ENCODE data around the gene TAF1C. TPM values are rescaled to one million over a fixed set of nuclear protein-coding genes. Genes with fewer than 3 reads are reported as not detected.

TAF1C gene
- total and polyA plus RNA-seq, 10 donors = 31.4 to 133 (median 73.6) TPM

DNA sequence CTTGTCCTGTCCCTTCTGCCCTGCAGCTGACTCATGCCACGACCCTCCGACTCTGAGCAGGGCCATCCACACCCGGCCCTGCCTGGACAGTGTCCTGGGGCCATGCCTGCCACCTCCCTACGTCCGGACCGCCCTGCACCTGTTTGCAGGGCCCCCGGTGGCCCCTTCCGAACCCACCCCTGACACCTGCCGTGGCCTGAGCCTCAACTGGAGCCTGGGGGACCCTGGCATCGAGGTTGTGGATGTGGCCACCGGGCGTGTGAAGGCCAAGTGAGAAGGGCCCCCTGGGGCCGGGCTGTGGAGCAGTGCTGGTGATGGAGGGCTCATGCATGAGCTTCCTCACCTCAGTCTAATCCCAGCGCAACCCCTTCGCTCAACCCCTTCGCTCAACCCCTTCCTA is 9.2 kb upstream of the TAF1C start:
- no peaks in the 10 kb centered on the region for H3K9me3 ChIP-seq
- H3K27me3 ChIP-seq (replicated peaks in 1 of 7) = peaks cover 0 to 31% (median 0%) of the 10 kb centered on the region in 7 donors
- no peak overlapping the region for H3K27ac ChIP-seq
- 80 to 98% (median 91%) methylated on average over 3 to 16 of the region's 16 CpGs for WGBS, 5 donors
- DNase-seq = no peak
- TF ChIP-seq, protein P1, sequence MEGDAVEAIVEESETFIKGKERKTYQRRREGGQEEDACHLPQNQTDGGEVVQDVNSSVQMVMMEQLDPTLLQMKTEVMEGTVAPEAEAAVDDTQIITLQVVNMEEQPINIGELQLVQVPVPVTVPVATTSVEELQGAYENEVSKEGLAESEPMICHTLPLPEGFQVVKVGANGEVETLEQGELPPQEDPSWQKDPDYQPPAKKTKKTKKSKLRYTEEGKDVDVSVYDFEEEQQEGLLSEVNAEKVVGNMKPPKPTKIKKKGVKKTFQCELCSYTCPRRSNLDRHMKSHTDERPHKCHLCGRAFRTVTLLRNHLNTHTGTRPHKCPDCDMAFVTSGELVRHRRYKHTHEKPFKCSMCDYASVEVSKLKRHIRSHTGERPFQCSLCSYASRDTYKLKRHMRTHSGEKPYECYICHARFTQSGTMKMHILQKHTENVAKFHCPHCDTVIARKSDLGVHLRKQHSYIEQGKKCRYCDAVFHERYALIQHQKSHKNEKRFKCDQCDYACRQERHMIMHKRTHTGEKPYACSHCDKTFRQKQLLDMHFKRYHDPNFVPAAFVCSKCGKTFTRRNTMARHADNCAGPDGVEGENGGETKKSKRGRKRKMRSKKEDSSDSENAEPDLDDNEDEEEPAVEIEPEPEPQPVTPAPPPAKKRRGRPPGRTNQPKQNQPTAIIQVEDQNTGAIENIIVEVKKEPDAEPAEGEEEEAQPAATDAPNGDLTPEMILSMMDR (IDR thresholded peaks at IDR 0.05 in 8 of 11, conservative IDR thresholded peaks at IDR 0.05 in 3 of 11) = no peak
- TF ChIP-seq POLR2AphosphoS5 (IDR thresholded peaks at IDR 0.05) (no peak), POLR2A (IDR thresholded peaks at IDR 0.05) (no peak)
- H3K4me3 ChIP-seq = no peak overlapping the region
- no peaks in the 10 kb centered on the region for H3K36me3 ChIP-seq
- intact Hi-C loops (cut with DNase I; ENCODE audit: low total_unique reads) = no loop called here
- H3K4me1 ChIP-seq = peaks cover 0 to 18% (median 3%) of the 10 kb centered on the region in 6 donors

DNA sequence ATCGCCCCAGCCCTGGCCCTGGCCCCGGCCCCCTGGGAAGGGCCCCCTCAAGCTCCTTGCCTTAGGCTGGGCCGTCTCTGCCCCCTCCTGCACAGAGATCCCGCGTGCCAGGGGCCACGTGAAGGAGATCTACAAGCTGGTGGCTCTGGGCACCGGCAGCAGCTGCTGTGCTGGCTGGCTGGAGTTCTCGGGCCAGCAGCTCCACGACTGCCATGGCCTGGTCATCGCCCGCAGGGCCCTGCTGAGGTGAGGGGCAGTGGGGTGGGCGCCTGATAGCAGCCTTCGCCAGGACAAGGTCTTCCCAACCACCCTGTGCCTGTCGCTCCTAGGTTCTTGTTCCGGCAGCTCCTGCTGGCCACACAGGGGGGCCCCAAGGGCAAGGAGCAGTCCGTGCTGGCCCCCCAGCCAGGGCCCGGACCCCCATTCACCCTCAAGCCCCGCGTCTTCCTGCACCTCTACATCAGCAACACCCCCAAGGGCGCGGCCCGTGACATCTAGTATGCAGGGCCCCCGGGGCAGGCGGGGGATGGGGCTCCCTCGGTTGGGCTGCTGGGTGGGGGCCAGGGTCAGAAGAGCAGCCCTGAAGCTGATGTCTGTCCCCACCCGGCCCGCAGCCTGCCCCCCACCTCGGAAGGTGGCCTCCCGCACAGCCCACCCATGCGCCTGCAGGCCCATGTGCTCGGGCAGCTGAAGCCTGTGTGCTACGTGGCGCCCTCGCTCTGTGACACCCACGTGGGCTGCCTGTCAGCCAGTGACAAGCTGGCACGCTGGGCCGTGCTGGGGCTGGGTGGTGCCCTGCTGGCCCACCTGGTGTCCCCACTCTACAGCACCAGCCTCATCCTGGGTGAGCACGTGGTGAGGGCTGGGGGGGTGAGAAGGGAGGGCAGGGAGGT is 8.6 kb upstream of the TAF1C start:
- Histone ChIP-seq H3K4me3 (no peak overlapping the region), H3K36me3 (no peaks in the 10 kb centered on the region), H3K4me1 (peaks cover 0 to 18% (median 3%) of the 10 kb centered on the region in 6 donors), H3K27me3 (replicated peaks in 1 of 7) (peaks cover 0 to 31% (median 0%) of the 10 kb centered on the region in 7 donors), H3K9me3 (no peaks in the 10 kb centered on the region), H3K27ac (no peak overlapping the region)
- WGBS, 5 donors = 83 to 90% (median 90%) methylated on average over 11 to 38 of the region's 38 CpGs
- DNase-seq = no peak
- TF ChIP-seq, protein P1 (IDR thresholded peaks at IDR 0.05 in 8 of 11, conservative IDR thresholded peaks at IDR 0.05 in 3 of 11) = no peak
- peak in 1 of 3 donors; percentile 3 for TF ChIP-seq POLR2AphosphoS5 (IDR thresholded peaks at IDR 0.05)
- intact Hi-C loops (cut with DNase I; ENCODE audit: low total_unique reads) = no loop called here

GRCh38 chr16:84194470-84195200 is 7.8 kb upstream of the TAF1C start:
- DNase-seq = no peak
- TF ChIP-seq, protein P1 (IDR thresholded peaks at IDR 0.05 in 8 of 11, conservative IDR thresholded peaks at IDR 0.05 in 3 of 11) = no peak
- TF ChIP-seq POLR2A (IDR thresholded peaks at IDR 0.05) = no peak
- peak; percentile 15 to 58 (median 27) for TF ChIP-seq POLR2AphosphoS5 (IDR thresholded peaks at IDR 0.05)
- WGBS, 5 donors = 50 to 64% (median 55%) methylated on average over 32 to 34 of the region's 34 CpGs
- intact Hi-C loops (cut with DNase I; ENCODE audit: low total_unique reads) = no loop called here
- no peaks in the 10 kb centered on the region for H3K9me3 ChIP-seq
- no peaks in the 10 kb centered on the region for H3K36me3 ChIP-seq
- H3K4me1 ChIP-seq = peaks cover 0 to 14% (median 2%) of the 10 kb centered on the region in 6 donors
- no peak overlapping the region for H3K27ac ChIP-seq
- H3K27me3 ChIP-seq (replicated peaks in 1 of 7) = peaks cover 0 to 31% (median 0%) of the 10 kb centered on the region in 7 donors
- peak overlapping the region in 2 of 8 donors; percentile 6 to 52 for H3K4me3 ChIP-seq

- DNase-seq = no peak
- intact Hi-C loops (cut with DNase I; ENCODE audit: low total_unique reads) = no loop called here
- Histone ChIP-seq H3K4me3 (peak overlapping the region in 1 of 8 donors; percentile 52), H3K36me3 (no peaks in the 10 kb centered on the region), H3K9me3 (no peaks in the 10 kb centered on the region), H3K4me1 (peaks cover 0 to 12% (median 0%) of the 10 kb centered on the region in 6 donors), H3K27me3 (replicated peaks in 1 of 7) (peaks cover 0 to 31% (median 0%) of the 10 kb centered on the region in 7 donors), H3K27ac (no peak overlapping the region)
- no peak for TF ChIP-seq POLR2AphosphoS5 (IDR thresholded peaks at IDR 0.05)
- 72 to 89% (median 79%) methylated on average over 11 of the region's 11 CpGs for WGBS, 5 donors
Observed at GRCh38 chr16:84194018-84194417, 7.2 kb upstream of the TAF1C start.
